GM18909 (cell line): ENCODE measurements around the gene MITF.

Experiments used
- ATAC-seq: cut with Tn5 transposase; IDR thresholded peaks from one replicate; pipeline ENCODE4 v1.9.1; 2021; ENCODE audit warnings: mild to moderate bottlenecking; ENCODE audit not compliant: unreplicated experiment, poor library complexity

MITF gene

DNA sequence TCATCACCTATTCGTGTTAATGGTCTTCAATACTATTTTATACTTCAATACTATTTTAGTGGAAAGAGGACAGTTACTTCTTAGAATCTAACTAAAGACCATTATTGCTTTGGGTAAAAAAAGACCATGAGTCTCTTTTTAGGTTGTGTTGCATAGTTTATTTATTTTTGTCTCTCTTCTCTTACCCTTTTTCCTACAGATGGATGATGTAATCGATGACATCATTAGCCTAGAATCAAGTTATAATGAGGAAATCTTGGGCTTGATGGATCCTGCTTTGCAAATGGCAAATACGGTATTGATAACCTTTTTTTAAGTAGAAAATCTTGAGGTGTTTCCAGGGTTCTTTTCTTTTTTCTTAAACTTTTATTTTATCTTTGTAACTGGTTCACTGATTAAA is 201.8 kb downstream of the MITF start:
- no peak for ATAC-seq

- ATAC-seq = no peak
These were observed 202.3 kb downstream of the MITF start for GRCh38 chr3:69941439-69942176.

DNA sequence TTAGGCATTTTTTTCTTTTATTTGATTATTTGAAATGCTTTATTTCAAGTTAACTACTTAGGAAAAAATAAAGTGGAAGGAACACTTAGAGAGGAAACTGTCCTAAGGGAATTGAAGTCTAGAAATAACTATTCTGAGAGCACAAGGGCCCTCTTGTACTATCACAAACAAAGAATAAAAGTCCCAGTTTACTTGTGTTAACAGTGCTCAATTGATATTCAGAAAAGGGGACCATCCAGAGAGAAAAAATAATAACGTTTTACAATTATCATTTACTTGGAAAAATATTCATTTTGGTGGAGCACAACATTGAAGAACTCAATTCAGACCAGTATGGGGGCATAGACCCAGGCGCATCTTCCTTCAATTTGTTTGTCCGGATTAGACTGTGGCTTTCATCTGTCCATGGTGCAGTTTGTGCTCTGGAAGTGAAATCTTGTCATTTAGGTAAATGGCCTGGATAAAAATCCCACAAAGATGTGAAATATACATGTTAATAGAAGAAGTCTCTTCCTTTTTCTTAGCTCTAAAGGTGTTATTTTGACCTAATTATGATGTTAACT is 205.7 kb downstream of the MITF start:
- ATAC-seq = no peak

DNA sequence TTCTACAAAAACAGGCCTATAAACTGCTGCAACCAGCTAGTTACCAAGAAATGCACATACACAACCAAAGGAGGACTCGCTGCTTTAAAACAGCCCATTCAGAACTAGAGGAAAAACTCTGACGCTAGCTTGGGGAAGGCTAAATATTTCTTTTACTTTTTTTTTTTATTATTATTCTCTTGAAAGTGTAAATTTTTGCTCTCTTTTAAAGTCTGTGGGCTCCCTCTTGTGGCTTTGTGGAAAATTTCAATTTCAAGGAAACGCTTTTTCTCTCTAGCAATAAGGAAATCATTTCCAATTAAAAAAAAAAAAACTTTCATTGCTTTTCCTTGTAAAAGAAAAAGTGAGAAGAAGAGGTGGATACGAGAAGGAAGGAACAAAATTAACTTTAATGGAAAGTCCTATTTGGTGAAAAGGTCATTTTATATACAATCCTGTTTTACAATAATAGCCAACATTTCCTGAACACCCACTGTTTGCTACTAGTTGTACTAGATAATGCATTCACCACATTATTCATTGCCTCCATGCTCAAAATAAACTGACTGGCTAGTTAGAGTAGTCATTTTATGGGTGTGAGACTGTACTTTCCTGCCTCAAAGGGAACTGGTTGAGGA is 209.1 kb downstream of the MITF start:
- no peak for ATAC-seq

DNA sequence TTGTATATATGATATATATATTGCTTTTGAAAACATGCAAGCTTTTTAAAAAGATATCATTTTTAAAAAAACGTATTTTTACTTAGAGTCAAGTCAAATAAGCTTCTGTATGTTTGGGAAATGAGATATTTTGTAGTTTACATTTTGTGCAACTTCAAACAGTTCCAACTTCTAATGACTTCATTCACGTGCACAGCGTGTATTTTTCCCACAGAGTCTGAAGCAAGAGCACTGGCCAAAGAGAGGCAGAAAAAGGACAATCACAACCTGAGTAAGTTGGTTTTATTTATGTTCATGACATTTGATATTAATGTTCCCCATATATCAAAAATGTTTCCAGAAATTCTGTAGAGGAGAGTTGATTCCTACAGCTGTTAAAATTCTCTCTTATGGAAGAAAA is 212.4 kb downstream of the MITF start:
- ATAC-seq = no peak

- ATAC-seq = no peak
These were observed 220.3 kb downstream of the MITF start for GRCh38 chr3:69959581-69959980.

- ATAC-seq = no peak
These were observed 222.6 kb downstream of the MITF start for GRCh38 chr3:69961706-69962439.

- no peak for ATAC-seq
These were observed 224.4 kb downstream of the MITF start for GRCh38 chr3:69963643-69964042.

- ATAC-seq = no peak
These were observed 227.9 kb downstream of the MITF start for GRCh38 chr3:69967156-69967555.

- ATAC-seq = no peak
These were observed 231.6 kb downstream of the MITF start for GRCh38 chr3:69970827-69971226.

DNA sequence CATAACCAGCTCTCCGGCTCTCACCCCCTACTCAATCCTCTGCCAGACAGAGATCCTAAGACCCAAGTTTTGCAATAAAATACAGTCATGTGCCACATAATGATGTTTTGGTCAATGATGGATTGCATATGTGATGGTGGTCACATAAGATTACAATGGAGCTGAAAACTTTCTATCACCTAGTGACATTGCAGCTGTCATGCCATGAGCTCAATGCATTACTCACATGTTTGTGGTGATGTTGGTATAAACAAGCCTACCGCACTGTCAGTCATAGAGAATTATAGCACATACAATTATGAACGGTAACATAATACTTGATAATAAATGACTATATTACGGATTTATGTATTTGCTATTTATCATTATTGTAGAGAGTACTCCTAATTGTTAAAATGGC is 233.4 kb downstream of the MITF start:
- ATAC-seq = no peak

- no peak for ATAC-seq
These were observed 236.8 kb downstream of the MITF start for GRCh38 chr3:69976021-69976420.

- no peak for ATAC-seq
These were observed 244.4 kb downstream of the MITF start for GRCh38 chr3:69983546-69984265.

GRCh38 chr3:69985266-69985665 is 246.0 kb downstream of the MITF start:
- no peak for ATAC-seq

- ATAC-seq = no peak
These were observed 247.2 kb downstream of the MITF start for GRCh38 chr3:69986419-69986818.

DNA sequence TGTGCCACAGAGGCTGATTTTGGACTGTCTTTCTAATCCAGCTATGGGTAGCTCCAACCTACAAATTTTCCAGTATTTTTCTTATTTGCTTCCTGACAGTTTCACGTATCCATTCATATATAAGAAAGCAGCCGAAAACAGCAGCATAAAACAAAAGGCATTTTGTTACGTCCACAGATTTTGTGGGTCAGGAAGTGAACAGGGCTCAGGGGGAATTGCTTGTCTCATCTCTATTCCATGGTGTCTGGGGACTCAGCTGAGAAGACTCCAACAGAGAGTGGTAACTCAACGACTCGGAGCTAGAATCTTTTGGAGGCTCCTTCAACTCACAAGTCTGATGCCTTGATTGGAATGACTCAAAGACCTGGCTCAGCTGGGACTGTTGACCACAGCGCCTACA is 248.6 kb downstream of the MITF start:
- ATAC-seq = no peak

- ATAC-seq = no peak
These were observed 254.5 kb downstream of the MITF start for GRCh38 chr3:69993757-69994156.

DNA sequence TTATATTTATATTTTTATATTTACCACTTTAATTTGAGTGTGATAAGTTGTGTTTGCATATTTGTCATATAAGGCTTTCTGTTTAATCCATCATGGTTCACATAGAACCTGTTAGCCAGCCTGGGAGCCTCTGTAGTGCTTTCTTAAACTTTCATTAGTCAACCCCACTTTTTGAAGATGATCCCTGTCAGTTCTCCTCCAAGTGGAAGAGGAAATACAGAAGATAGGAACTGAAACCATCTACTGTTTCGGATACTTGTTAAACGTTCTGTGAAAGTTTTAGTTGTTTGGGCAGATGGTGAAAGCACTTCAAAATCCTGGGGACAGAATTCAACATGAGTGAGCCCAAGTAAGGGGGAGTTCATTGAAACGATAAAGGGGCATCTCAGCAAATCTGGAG is 255.7 kb downstream of the MITF start:
- no peak for ATAC-seq

GRCh38 chr3:69997631-69998307 is 258.5 kb downstream of the MITF start:
- no peak for ATAC-seq

GRCh38 chr3:69998759-69999139 is 259.5 kb downstream of the MITF start:
- no peak for ATAC-seq
